Dedifferentiated amniotic fluid mesenchymal stem cell (primary cell): ENCODE results near the gene HSPB8.

ENCODE experiments used
- DNase-seq: peaks from one replicate; pipeline ENCODE4 v3.0.0-alpha.2; 2016; ENCODE audit errors: extremely low spot score

Gene HSPB8

DNA sequence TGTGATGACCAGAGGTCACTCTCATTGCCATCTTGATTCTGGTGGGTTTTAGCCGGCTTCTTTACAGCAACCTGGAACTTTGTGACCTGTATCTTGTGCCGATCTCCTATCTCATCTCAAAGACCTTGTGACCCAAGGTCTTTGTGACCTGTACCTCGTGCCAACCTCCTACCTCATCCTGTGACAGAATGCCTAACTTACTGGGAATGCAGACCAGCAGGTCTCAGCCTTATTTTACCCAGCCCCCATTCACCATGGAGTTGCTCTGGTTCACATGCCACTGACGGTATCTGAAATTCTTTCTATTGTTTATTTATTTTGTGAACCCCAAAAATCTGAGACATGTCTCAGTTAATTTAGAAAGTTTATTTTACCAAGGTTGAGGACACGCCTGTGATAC, 7.4 kb upstream of the HSPB8 start:
- DNase-seq: no peak

DNA sequence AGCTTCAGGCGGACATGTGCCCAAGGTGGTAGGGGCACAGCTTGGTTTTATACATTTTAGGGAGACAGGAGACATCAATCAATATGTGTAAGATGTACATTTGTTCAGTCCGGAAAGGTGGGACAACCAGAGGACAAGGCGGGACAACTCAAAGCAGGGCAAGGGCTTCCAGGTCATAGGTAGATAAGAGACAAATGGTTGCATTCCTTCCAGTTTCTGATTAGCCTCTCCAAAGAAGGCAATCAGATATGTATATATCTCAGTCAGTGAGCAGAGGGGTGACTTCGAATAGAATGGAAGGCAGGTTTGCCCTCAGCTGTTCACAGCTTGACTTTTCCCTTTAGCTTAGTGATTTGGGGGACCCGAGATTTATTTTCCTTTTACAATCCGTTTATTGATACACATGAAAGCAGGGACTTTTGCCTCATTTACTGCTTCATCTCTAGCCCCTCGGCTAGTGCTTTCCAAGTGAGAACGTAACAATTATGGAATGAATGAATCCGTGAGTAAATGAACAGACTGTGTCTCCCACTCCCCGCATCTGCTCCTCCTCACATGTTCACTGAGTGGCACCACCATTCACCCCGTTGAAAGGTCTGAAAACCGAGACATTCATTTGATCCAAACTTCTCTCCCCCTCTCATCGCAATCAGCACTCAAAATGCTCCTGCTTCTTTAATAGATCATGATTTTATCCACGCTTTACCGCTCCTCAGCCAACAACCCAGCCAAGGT, 6.9 kb upstream of the HSPB8 start:
- DNase-seq: no peak

DNA sequence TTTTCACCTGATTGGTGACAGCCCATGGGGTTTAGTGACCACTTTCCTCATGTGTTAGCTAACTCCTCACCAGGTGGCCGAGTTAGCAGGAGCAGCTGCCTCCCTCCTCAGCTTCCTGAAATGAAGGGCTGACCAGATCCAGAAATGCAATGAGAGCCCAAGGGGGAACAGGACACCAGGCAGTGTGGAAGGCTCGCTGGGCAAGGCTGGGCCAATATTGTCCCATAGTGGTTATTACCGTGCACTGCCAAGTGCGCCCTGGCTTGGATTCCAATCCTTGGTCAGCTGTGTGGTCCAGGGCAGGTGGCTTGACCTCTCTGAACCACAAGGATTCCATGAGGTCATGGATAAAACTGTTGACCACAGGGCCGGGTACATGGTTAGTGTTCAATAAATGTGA, 3.6 kb upstream of the HSPB8 start:
- DNase-seq: no peak

DNA sequence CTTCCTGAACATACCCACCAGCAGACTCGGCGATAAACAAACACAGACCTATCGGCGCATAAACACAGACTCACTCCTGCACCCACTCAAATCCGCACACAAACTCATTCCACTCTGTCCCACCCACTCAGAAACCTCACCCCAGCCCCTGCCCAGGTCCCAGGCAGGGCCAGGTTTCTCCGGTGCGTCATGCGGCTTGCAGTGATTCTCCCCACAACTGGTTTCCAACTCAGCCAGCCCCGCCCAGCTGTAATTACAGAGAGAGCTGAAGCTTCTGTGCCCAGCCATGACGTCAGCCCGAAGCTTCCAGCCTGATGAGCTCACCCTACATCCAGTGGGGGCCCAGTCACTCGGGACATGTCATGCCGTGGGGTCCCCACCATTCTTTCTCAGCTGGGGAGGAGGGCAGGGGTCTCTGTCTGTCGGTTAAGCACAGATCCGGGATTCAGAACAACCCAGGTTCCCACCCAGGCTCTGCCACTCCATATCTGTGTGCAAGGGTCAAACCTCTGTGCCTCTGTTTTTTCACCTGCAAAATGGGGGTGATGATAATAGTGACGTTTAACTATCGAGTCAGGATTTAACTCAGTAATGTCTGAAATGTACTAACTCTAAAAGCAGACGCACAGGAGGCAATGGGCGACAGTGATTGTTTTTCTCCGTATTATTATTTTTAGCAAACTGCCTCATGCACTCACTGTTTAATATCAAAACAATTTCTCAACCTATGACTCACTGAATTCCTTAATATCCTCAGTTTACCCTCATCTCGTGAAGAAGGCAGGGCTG, 2.3 kb upstream of the HSPB8 start:
- DNase-seq: peak; percentile 19

DNA sequence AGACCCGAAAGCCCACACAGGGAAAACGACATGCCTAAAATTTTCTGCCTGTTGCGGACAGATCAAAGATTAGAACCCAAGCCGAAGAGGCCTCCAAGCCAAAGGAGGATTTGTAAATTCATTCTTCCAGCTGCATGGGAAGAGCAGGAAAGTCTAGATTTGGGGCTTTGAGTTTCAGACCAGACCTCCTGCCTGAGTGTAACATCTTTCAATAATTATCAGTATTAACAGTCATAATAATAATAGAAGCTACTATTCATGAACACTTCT, 1.7 kb upstream of the HSPB8 start:
- DNase-seq: no peak

DNA sequence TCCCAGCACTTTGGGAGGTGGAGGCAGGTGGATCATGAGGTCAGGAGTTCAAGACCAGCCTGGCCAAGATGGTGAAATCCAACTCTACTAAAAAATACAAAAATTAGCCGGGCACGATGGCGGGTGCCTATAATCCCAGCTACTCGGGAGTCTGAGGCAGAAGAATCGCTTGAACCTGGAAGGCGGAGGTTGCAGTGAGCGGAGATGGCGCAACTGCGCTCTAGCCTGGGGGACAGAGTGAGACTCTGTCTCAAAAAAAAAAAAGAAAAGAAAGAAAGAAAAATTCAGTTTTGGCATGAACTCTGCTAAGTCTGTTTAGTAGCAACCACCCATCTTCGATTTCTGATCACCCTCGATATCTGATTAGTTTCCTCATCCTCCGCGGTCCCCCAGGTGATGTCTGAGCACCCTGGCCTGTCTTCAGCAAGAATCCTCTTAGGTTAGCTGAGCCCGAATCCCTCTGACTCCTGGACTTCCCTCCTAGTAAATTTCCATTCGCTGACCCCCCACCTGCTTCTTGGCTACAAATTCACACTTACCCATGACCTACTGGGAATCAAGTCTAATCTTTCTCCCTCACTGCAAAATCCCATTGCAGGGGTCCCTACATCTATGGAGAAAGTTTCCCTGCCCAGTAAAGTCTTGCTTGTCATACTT, 879 bp upstream of the HSPB8 start:
- no peak for DNase-seq

DNA sequence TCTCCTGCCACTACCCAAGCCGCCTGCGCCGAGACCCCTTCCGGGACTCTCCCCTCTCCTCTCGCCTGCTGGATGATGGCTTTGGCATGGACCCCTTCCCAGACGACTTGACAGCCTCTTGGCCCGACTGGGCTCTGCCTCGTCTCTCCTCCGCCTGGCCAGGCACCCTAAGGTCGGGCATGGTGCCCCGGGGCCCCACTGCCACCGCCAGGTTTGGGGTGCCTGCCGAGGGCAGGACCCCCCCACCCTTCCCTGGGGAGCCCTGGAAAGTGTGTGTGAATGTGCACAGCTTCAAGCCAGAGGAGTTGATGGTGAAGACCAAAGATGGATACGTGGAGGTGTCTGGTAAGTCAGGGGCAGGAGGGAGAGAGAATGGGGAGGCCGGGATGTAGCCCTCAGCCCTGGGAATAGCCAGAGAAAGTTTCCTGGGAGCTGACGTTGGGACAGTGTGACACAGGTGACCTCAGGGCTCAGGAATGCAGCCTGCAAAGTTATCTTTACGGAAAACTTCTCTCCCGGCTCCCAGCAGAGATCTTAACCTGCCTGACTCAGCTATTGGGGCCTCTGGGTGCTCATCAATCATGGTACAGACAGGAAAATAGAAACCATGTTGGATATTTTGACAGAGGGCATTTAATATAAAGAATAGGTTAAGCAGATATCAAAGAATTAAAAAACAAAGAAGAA, 747 bp downstream of the HSPB8 start:
- no peak for DNase-seq

DNA sequence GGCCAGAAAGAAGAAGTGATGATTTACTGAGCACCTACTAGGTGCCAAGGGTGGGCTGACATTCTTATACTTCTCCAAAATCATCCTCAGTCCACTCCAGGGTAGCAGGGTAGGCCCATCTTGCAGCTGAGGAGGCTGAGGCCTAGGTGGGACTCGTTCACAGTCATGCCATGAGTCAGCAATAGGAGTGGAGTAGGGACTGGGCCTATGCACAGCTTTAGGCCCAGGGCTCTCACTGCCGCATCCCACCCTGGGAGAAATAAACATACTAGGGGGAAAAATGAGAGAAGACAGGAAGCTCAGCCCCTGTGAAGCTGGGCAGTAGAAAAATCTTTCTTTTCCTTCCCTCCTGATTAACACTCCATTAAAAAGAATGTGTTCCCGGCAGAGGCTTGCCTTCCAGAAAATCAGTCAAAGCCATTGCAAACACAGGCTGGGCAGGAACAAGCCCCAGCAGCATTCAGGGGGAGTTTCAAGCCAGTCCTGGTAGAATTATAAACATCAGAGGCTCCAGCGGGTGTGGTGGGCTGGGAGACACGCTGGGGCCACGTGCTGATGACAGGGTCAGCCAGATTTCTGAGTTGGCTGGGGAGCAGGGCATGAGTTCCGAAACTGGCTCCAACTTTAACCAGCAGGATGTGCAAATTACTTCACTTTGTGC, 1.8 kb downstream of the HSPB8 start:
- DNase-seq: no peak

DNA sequence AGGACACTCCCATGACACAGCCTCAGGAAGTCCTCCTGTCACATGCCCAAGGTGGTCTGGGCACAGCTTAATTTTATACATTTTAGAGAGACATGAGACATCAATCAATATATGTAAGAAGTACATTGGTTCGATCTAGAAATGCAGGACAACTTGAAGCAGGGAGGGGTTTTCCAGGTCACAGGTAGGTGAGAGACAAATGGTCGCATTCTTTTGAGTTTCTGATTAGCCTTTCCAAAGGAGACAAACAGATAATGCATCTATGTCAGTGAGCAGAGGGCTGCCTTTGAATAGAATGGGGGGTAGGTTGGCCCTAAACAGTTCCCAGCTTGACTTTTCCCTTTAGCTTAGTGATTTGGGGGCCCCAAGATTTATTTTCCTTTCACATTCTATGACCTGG, 2.5 kb downstream of the HSPB8 start:
- no peak for DNase-seq

DNA sequence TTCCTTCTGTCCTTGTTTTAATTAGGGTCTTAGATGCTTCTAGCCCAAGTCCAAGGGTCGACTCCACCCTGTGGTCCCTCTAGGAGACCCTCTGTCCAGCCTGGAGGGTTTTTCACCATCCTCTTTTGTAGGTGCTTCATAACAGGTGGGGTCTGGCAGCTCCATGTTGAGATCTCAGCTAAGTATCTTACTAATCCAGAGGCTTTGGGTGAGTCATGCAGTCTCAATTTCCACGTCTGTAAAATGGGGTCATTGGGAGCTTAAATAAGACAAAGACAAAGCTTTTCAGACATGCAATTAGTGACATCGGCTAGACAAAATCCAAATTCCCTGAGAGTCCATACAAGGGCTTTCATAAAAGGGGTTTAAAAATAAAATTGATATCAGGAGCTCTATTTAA, 3.2 kb downstream of the HSPB8 start:
- no peak for DNase-seq

DNA sequence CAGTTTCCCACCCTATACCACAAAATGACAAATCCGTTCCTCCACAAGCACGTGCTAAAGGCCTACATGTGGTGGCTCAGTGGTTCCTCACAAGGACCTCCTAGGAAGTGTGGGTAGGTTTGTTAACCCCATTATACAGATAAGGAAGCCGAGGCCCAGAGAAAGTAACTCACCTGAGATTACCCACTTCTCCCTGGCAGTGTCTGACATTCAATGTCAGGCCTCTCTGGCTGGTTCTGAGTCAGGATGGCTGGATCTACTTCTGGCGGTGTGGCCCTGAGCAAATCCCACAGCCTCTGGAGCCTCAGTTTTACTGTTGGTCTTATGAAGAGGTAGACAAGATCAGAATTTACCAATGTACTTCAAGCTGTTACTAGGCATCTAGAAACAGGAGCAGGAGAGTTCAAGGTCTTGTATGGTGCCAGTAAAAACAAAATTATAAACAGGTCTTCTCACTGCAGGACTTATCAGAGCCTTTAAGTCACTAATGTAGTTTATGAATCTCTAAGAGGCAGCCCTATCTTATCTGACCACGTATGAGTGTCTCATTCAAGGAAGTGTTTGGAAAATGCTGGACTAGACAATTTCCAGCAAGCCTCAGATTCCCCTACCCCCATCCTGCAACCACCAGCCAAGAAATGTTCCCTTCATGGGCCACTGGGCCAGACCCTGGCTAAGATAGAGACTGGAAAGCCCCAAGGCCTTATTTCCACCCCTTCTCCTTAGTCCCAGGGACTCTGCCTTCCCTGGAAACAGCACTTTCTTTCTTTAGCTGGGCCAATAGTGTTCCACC, 4.2 kb downstream of the HSPB8 start:
- DNase-seq: no peak

DNA sequence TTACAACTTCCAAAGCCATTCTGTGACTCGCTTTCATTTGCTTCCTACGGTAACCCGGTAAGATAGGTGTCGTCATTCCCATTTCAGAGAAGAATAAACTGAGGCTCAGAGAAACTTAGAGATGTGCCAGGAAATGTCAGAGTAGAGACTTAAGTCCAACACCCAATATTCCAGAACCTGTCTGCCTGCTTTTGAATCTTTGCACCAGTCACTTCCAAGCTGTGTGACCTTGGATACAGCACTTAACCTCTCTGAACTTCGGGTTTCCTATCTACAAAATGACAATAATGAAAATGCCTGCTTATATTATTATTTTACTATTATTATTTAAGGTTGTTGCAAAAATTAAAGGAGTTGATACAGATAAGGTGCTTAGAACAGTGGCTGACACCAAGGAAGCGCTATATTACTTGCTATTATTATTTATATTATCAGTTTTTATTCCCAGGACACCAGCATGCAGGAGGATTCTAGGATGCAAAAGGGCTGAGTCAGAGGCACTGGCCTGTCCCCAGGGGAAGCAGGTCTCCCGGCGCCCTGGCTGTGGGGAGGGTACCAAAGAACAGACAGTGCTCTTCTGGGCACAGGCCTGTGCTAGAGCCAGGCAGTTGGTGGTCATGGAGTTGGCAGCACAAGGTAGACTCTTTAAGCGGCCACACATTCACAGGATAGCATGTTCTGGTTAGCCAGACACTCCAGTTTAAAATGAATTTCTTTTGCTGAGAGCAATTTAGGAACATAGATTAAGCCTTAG, 5.4 kb downstream of the HSPB8 start:
- no peak for DNase-seq

DNA sequence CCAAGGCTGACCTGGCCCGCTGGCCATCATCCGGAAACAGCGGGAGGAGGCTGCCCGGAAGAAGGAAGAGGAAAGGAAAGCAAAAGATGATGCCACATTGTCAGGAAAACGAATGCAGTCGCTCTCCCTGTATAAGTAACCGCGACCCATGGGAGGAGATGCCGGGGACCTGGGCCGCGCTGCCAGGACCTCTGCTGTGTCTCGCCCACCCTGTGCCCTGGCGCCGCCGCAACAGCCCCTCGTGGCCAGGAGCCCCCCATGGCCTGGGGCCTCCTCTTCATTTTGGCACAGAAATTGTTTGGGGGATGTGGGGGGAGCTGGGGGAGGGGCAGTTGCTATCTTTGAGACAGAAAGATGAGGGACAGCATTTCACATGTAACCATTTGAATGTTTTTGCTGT, 16.5 kb downstream of the HSPB8 start:
- DNase-seq: no peak

DNA sequence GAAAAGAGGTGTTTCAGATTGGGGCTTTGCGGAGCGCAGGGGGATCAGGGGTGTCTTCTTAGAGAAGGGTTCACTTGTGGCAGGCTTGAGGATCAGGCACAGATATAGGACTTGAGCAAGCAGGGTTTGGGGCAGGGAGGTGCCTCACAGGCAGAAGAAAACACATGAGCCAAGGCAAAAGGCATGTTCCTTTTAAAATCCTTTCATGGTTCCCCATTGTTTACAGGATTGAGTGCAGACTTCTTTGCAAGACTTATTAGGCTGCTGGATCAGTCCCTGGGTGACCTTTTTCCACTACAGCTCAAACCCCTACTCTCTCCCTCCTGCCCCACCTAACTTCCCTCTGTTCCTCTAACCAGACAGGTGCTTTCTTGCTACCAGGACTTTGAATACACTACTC, 19.7 kb downstream of the HSPB8 start:
- DNase-seq: no peak

DNA sequence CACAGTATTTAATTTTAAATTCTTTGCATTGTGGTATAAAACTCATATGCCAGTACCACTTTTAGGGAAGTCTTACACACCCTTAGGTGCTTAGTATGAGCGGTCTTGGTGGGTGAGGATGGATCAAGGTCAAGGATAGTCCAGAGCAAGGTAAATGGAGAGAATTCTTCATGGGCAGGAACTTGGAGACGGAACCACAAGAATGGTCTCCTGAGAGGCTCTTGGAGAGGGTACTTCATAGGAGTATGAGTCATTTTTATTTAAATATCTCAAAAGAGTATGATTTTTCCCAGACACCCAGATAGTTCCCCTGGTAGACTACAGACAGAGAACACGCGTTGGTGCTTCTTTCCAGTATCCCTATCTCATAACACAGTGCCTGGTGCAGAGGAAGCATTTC, 21.9 kb downstream of the HSPB8 start:
- DNase-seq: no peak

DNA sequence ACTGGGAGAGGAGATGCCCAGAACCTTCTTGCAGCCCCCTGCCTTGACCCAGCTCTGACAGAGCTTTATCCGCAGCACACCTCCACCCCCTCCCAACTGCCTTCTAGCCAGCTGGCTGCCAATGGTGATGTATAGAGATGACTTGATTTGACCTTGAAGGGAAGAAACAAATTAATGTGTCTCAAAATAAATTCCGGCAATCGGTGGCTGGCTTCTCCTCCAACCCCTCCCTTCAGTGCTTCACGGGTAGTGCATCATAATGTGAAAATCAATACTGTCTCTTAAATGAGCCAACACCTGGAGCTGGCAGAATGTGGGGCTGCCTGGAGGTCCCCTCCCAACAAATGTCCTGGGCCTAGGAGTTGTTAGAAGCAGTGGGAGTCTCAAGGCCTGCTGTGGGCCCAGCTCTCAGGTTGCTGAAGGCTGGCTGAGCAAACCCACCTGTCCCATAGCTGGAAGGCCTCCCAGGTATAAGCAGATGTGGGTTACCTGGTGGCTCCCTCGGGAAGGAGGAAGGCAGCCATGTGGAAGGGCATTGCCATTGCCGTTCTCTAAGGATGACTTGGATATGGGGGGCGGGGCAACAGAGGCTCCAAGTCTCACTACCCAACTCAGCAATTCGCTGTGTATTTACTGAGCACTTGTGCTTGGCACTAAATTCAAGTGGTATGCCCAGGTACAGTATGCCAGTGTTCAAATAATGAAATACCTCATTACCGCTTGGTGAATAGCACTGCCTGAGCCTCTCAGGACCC, 23.2 kb downstream of the HSPB8 start:
- DNase-seq: no peak

DNA sequence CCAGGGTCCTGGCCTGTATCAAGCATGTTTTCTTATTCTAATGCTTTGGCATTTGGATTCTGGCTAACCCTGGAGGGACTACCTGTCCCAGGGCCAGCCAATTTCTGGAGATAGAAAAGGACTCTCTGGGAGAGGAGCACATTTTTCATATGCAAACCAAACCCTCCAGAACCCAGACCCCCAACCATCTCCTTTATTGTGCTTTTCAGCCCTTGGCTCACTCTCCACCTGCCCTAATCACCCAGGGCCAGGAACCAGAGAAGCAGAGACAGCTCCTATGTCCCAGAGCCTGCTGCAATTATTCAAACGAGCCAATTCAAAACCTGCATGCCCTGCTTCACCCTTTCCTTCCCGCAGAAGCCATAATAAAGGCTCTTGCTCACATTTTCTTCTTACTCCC, 23.8 kb downstream of the HSPB8 start:
- DNase-seq: no peak

DNA sequence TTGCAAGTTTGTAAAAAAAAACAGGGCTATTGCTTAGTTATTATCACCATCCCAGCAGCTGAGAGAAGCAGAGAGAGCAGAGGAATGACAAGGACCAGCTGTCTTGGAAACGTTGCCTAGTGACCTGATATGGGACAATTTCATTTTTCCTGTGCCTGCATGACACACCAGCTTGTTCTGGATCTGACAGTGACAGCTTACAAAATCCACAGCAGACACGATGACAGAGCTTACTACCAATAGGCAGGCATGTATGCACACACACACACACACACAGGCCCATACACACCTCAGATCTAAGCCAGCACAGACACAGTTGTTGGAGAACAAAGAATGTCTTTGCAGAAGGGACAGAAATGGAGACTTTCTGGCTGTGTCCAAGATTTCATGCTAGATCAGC, 25.4 kb downstream of the HSPB8 start:
- DNase-seq: no peak

DNA sequence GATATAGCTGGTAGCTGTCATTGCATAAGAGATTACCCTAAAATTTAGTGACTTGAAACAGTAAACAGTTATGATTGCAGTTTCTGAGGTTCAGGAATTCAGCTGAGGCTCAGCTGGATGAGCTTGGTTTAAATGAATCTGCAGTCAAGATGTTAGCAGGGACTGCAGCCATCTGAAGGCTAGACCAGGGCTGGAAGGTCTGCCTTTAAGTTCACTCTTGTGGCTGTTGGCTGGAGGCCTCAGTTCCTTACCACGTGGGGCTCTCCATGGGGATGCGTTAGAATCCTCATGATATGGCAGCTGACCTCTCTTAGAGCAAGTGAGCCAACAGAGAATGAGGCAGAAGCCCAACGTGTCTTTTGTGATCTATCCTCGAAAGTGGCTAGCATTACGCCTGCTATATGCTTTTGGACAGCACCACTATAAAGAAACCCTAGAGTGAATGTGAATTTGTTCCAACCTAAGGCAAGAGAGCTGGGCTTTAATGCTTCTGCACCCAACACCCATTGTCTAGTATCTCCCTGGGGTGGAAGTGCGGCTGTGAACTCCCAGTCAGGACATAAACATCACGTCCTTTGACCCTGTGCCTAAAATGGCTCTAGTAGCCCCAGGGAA, 26.0 kb downstream of the HSPB8 start:
- DNase-seq: no peak
